GM19025 (cell line): ENCODE results near the gene UBD.

Experiments used
- ATAC-seq: cut with Tn5 transposase; IDR thresholded peaks from one replicate; pipeline ENCODE4 v1.9.1; 2021; ENCODE audit warnings: mild to moderate bottlenecking, low read depth, moderate library complexity; ENCODE audit not compliant: unreplicated experiment

Gene UBD

GRCh38 chr6:29561606-29562181 is 2.2 kb upstream of the UBD start:
- no peak for ATAC-seq

GRCh38 chr6:29561091-29561490 is 1.6 kb upstream of the UBD start:
- no peak for ATAC-seq

GRCh38 chr6:29558439-29559079 is 973 bp downstream of the UBD start:
- no peak for ATAC-seq

- ATAC-seq = no peak
Observed at GRCh38 chr6:29557320-29557719, 2.2 kb downstream of the UBD start.

GRCh38 chr6:29554764-29555163 is 4.8 kb downstream of the UBD start:
- no peak for ATAC-seq

- no peak for ATAC-seq
Observed at GRCh38 chr6:29553268-29554057, 6.1 kb downstream of the UBD start.

- peak; percentile 56 for ATAC-seq
Observed at GRCh38 chr6:29552512-29553051, 7.0 kb downstream of the UBD start.

- ATAC-seq = no peak
Observed at GRCh38 chr6:29547573-29547972, 12.0 kb downstream of the UBD start.

GRCh38 chr6:29537714-29538403 is 21.7 kb downstream of the UBD start:
- no peak for ATAC-seq

- ATAC-seq = no peak
Observed at GRCh38 chr6:29532320-29532951, 27.1 kb downstream of the UBD start.

GRCh38 chr6:29531668-29532067 is 27.9 kb downstream of the UBD start:
- ATAC-seq = no peak

GRCh38 chr6:29530671-29531310 is 28.7 kb downstream of the UBD start:
- ATAC-seq = no peak

- no peak for ATAC-seq
Observed at GRCh38 chr6:29529956-29530355, 29.6 kb downstream of the UBD start.

GRCh38 chr6:29528988-29529560 is 30.5 kb downstream of the UBD start:
- ATAC-seq = no peak

- ATAC-seq = no peak
Observed at GRCh38 chr6:29528300-29528931, 31.1 kb downstream of the UBD start.

GRCh38 chr6:29527564-29527963 is 32.0 kb downstream of the UBD start:
- ATAC-seq = no peak

- ATAC-seq = no peak
Observed at GRCh38 chr6:29527126-29527525, 32.4 kb downstream of the UBD start.

GRCh38 chr6:29525311-29525639 is 34.3 kb downstream of the UBD start:
- ATAC-seq = no peak
